NB4 (cell line): ENCODE measurements around the gene TSPAN18.

Experiments used
- MAX ChIP-seq: IDR thresholded peaks from 2 replicates; pipeline ENCODE4 v1.6.1; 2011; ENCODE audit warnings: low read depth, low read length
- MYC ChIP-seq: IDR thresholded peaks from 2 replicates; pipeline ENCODE4 v1.6.1; 2011; ENCODE audit warnings: low read depth, low read length
- POLR2A ChIP-seq: IDR thresholded peaks from 2 replicates; pipeline ENCODE4 v1.6.1; 2011; ENCODE audit warnings: mild to moderate bottlenecking; ENCODE audit not compliant: insufficient read length; ENCODE audit errors: extremely low read depth
- TF ChIP-seq, protein P1 (sequence below): IDR thresholded peaks from one replicate; pipeline ENCODE4 v1.5.1; 2012; ENCODE audit warnings: low read depth, low read length

DNA sequence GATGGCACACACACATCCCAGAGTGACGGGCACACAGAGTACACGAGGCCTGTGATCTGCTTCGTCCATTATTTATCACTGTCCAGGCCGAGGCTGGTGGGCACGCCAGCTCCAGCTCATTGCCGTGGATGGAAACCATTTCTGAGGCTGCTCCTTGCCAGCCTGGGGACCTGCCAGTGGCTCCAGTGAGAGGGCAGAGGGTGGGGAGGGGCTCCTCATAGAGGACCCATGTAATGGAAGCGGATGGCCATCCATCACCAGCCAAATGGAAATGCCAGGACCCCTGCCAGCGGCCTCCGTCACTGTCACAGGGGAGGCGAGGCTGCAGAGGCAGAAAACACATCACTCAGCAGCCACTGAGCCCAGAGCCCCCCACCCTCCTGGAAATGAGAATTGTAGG lies 188.2 kb downstream of the TSPAN18 start:
- TF ChIP-seq, protein P1, sequence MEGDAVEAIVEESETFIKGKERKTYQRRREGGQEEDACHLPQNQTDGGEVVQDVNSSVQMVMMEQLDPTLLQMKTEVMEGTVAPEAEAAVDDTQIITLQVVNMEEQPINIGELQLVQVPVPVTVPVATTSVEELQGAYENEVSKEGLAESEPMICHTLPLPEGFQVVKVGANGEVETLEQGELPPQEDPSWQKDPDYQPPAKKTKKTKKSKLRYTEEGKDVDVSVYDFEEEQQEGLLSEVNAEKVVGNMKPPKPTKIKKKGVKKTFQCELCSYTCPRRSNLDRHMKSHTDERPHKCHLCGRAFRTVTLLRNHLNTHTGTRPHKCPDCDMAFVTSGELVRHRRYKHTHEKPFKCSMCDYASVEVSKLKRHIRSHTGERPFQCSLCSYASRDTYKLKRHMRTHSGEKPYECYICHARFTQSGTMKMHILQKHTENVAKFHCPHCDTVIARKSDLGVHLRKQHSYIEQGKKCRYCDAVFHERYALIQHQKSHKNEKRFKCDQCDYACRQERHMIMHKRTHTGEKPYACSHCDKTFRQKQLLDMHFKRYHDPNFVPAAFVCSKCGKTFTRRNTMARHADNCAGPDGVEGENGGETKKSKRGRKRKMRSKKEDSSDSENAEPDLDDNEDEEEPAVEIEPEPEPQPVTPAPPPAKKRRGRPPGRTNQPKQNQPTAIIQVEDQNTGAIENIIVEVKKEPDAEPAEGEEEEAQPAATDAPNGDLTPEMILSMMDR = no peak
- TF ChIP-seq POLR2A (no peak), MAX (no peak), MYC (no peak)
